ENCODE data around the gene ADIRF.

ADIRF gene

GRCh38 chr10:86954681-86955500, 13.4 kb upstream of the ADIRF start:
- Mint-ChIP-seq H3K36me3 (ENCODE audit: low read depth) (no peaks in the 10 kb centered on the region), H3K27me3 (no peaks in the 10 kb centered on the region), H3K4me1 (ENCODE audit: low read depth) (peaks cover 6% of the 10 kb centered on the region), H3K4me3 (no peak overlapping the region), H3K27ac (no peak overlapping the region), H3K9me3 (peaks cover 8% of the 10 kb centered on the region)

- H3K9me3 Mint-ChIP-seq, result peaks cover 8% of the 10 kb centered on the region
- no peaks in the 10 kb centered on the region for H3K27me3 Mint-ChIP-seq
- H3K27ac Mint-ChIP-seq, result no peak overlapping the region
- H3K36me3 Mint-ChIP-seq (ENCODE audit: low read depth), result no peaks in the 10 kb centered on the region
- H3K4me1 Mint-ChIP-seq (ENCODE audit: low read depth), result peaks cover under 1% of the 10 kb centered on the region
- H3K4me3 Mint-ChIP-seq, result no peak overlapping the region
These were observed 12.6 kb upstream of the ADIRF start for GRCh38 chr10:86955501-86956194.

GRCh38 chr10:86956195-86956847, 12.0 kb upstream of the ADIRF start:
- Mint-ChIP-seq H3K36me3 (ENCODE audit: low read depth) (no peaks in the 10 kb centered on the region), H3K27me3 (no peaks in the 10 kb centered on the region), H3K9me3 (peaks cover 8% of the 10 kb centered on the region), H3K27ac (no peak overlapping the region), H3K4me1 (ENCODE audit: low read depth) (no peaks in the 10 kb centered on the region), H3K4me3 (no peak overlapping the region)

GRCh38 chr10:86956848-86957448, 11.3 kb upstream of the ADIRF start:
- Mint-ChIP-seq H3K27me3 (no peaks in the 10 kb centered on the region), H3K27ac (no peak overlapping the region), H3K4me3 (no peak overlapping the region), H3K36me3 (ENCODE audit: low read depth) (no peaks in the 10 kb centered on the region), H3K4me1 (ENCODE audit: low read depth) (no peaks in the 10 kb centered on the region), H3K9me3 (peaks cover 6% of the 10 kb centered on the region)

GRCh38 chr10:86957471-86958115, 10.7 kb upstream of the ADIRF start, which contains the start of gene MMRN2:
TSS of gene MMRN2 (minus strand) at chr10:86957615. CDS start at chr10:86957541, 74 bp downstream.
- Mint-ChIP-seq H3K27ac (no peak within 1 kb of the TSS), H3K9me3 (no peaks in the 10 kb centered on the region), H3K36me3 (ENCODE audit: low read depth) (no peaks in the 10 kb centered on the region), H3K4me3 (no peak within 1 kb of the TSS), H3K4me1 (ENCODE audit: low read depth) (no peaks in the 10 kb centered on the region), H3K27me3 (no peaks in the 10 kb centered on the region)

GRCh38 chr10:86958116-86958900, 10.0 kb upstream of the ADIRF start, which contains the start of gene SNCG:
TSS of gene SNCG (plus strand) at chr10:86958599. CDS start at chr10:86958698, 99 bp downstream.
- H3K27me3 Mint-ChIP-seq, result no peaks in the 10 kb centered on the region
- no peak within 1 kb of the TSS for H3K4me3 Mint-ChIP-seq
- H3K36me3 Mint-ChIP-seq (ENCODE audit: low read depth), result no peaks in the 10 kb centered on the region
- H3K4me1 Mint-ChIP-seq (ENCODE audit: low read depth), result no peaks in the 10 kb centered on the region
- H3K9me3 Mint-ChIP-seq, result no peaks in the 10 kb centered on the region
- H3K27ac Mint-ChIP-seq, result no peak within 1 kb of the TSS

- Mint-ChIP-seq H3K4me1 (ENCODE audit: low read depth) (no peaks in the 10 kb centered on the region), H3K27ac (no peak overlapping the region), H3K4me3 (no peak overlapping the region), H3K9me3 (no peaks in the 10 kb centered on the region), H3K36me3 (ENCODE audit: low read depth) (no peaks in the 10 kb centered on the region), H3K27me3 (no peaks in the 10 kb centered on the region)
These were observed 9.2 kb upstream of the ADIRF start for GRCh38 chr10:86958901-86959736.

- H3K4me1 Mint-ChIP-seq (ENCODE audit: low read depth), result no peaks in the 10 kb centered on the region
- no peak overlapping the region for H3K27ac Mint-ChIP-seq
- no peaks in the 10 kb centered on the region for H3K9me3 Mint-ChIP-seq
- H3K36me3 Mint-ChIP-seq (ENCODE audit: low read depth), result no peaks in the 10 kb centered on the region
- no peak overlapping the region for H3K4me3 Mint-ChIP-seq
- H3K27me3 Mint-ChIP-seq, result no peaks in the 10 kb centered on the region
These were observed 8.6 kb upstream of the ADIRF start for GRCh38 chr10:86959737-86960002.

- Mint-ChIP-seq H3K4me1 (ENCODE audit: low read depth) (peaks cover 4% of the 10 kb centered on the region), H3K9me3 (no peaks in the 10 kb centered on the region), H3K27ac (no peak overlapping the region), H3K36me3 (ENCODE audit: low read depth) (no peaks in the 10 kb centered on the region), H3K4me3 (no peak overlapping the region), H3K27me3 (no peaks in the 10 kb centered on the region)
These were observed 8.0 kb upstream of the ADIRF start for GRCh38 chr10:86960003-86960862.

- Mint-ChIP-seq H3K27me3 (no peaks in the 10 kb centered on the region), H3K4me1 (ENCODE audit: low read depth) (peaks cover 10% of the 10 kb centered on the region), H3K36me3 (ENCODE audit: low read depth) (no peaks in the 10 kb centered on the region), H3K9me3 (no peaks in the 10 kb centered on the region), H3K4me3 (no peak overlapping the region), H3K27ac (no peak overlapping the region)
These were observed 7.3 kb upstream of the ADIRF start for GRCh38 chr10:86960863-86961434.

- Mint-ChIP-seq H3K4me1 (ENCODE audit: low read depth) (peaks cover 17% of the 10 kb centered on the region), H3K27ac (no peak overlapping the region)
These were observed 6.7 kb upstream of the ADIRF start for GRCh38 chr10:86961481-86962091.

More at GRCh38 chr10:86961481-86962091, 6.7 kb upstream of the ADIRF start:
- Mint-ChIP-seq H3K36me3 (ENCODE audit: low read depth) (no peaks in the 10 kb centered on the region), H3K27me3 (no peaks in the 10 kb centered on the region), H3K9me3 (no peaks in the 10 kb centered on the region), H3K4me3 (no peak overlapping the region)

Measured in stimulated activated naive CD8-positive, alpha-beta T cell treated with anti-CD3 and anti-CD28 coated beads, Interleukin-15, Interleukin-2, amounts not matched to agents 100 ng/mL and 50 ng/mL, for 24 hours (primary cell).